ENCODE data around the gene HAAO. TPM values are rescaled to one million over a fixed set of nuclear protein-coding genes. Genes with fewer than 3 reads are reported as not detected.

HAAO gene
- total RNA-seq, 1 donor from 2014 or later = 1.1 TPM

DNA sequence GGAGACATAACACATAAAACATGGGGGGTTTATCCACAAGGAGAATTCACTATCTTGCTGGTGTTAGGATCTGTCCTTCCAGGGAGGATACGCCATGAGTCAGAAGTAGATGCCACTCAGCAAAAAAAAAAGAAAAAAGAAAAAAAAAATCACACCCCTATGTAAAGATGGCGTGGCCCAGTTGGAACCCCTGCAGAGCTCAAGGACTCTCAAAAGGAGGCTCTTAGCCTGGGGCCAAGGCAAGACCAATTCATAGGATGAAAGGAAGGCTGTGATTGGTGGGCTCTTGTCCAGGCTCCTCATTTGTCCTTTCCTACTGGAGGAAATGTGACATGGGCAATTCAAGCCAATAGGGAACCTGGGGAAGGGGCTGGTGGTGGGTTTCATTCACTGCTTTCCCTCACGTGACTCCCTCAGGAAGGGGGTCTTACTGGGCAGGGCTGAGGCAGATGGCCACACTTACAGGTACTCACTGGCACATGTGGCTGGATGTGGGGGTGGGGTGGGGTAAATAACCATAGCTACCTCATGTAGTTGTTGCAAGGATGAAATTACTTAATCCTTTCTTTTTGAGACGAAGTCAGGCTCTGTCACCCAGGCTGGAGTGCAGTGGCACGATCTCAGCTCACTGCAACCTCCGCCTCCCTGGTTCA is 38.7 kb upstream of the HAAO start:
- Histone ChIP-seq H3K9me3 (ENCODE audit: insufficient read depth, low read depth, low read length) (no peaks in the 10 kb centered on the region), H3K79me2 (ENCODE audit: insufficient read depth, low read length) (no peaks in the 10 kb centered on the region), H3K4me2 (ENCODE audit: low read length) (no peak overlapping the region), H4K20me1 (ENCODE audit: insufficient read depth, low read length) (no peaks in the 10 kb centered on the region), H3K36me3 (ENCODE audit: insufficient read depth, low read length) (no peaks in the 10 kb centered on the region), H3K27me3 (ENCODE audit: insufficient read depth, low read length) (no peaks in the 10 kb centered on the region), H3K9ac (ENCODE audit: low read length) (no peak overlapping the region), H3K27ac (ENCODE audit: low read depth, low read length) (no peak overlapping the region), H2AFZ (ENCODE audit: low read depth, low read length) (no peak overlapping the region), H3K4me1 (ENCODE audit: insufficient read depth, low read length) (peaks cover 5% of the 10 kb centered on the region), H3K4me3 (ENCODE audit: insufficient read depth, low read depth, low read length) (no peak overlapping the region)
- H3K27me3 Mint-ChIP-seq (ENCODE audit: low read depth, unreplicated experiment) = peaks cover 10% of the 10 kb centered on the region
- no peak overlapping the region for H3K4me3 Mint-ChIP-seq (ENCODE audit: unreplicated experiment)
- DNase-seq (ENCODE audit: low read depth) (no peak), FAIRE-seq (no peak)
- TF ChIP-seq EZH2 (IDR thresholded peaks at IDR 0.05; ENCODE audit: insufficient read depth, low read length) = no peak
- TF ChIP-seq, protein P1, sequence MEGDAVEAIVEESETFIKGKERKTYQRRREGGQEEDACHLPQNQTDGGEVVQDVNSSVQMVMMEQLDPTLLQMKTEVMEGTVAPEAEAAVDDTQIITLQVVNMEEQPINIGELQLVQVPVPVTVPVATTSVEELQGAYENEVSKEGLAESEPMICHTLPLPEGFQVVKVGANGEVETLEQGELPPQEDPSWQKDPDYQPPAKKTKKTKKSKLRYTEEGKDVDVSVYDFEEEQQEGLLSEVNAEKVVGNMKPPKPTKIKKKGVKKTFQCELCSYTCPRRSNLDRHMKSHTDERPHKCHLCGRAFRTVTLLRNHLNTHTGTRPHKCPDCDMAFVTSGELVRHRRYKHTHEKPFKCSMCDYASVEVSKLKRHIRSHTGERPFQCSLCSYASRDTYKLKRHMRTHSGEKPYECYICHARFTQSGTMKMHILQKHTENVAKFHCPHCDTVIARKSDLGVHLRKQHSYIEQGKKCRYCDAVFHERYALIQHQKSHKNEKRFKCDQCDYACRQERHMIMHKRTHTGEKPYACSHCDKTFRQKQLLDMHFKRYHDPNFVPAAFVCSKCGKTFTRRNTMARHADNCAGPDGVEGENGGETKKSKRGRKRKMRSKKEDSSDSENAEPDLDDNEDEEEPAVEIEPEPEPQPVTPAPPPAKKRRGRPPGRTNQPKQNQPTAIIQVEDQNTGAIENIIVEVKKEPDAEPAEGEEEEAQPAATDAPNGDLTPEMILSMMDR (IDR thresholded peaks at IDR 0.05; ENCODE audit: insufficient read depth, low read depth, low read length) = no peak
- H3K36me3 Mint-ChIP-seq (ENCODE audit: low read depth, unreplicated experiment) = no peaks in the 10 kb centered on the region
- peaks cover 2% of the 10 kb centered on the region for H3K9me3 Mint-ChIP-seq (ENCODE audit: unreplicated experiment)
- H3K27ac Mint-ChIP-seq (ENCODE audit: unreplicated experiment) = no peak overlapping the region
- peaks cover 6% of the 10 kb centered on the region for H3K4me1 Mint-ChIP-seq (ENCODE audit: low read depth, unreplicated experiment)

DNA sequence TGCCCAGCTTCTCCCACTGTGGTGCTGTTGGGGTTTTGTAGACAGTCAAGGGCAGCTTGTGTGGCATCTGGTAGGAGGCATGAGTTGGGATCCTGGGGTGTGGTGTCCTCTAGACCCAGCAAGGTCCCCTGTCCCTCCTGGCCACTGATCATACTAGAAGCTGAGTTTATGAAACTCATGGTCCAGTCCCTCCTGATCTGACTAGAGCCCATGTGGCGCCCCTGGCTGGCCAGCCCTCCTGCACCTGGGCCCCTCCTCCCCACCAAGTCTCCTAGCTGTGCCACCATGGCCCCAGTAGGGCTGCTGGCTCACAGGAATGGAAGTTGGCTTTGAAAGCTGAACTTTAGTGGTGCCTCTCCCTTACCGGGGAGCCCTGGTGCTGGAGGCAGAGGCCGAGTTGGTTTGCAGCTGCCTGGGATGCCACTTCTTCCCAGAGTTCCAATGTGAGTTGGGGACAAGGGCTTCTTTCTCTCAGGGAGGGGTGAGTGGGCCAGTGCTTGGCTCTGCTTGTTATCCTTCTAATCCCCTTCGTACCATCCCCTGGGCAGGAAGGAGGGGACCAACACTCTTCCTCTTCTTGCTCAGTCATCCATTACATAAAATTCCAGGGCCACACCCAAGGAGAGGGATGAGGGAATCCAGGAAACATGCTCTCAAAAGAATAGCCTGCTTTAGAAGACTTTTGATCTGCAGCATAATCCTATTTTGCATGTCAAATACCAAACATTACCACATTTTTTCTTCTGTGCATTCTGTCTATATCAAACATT is 37.5 kb upstream of the HAAO start:
- Histone ChIP-seq H3K9ac (ENCODE audit: low read length) (no peak overlapping the region), H3K4me2 (ENCODE audit: low read length) (no peak overlapping the region), H3K27me3 (ENCODE audit: insufficient read depth, low read length) (no peaks in the 10 kb centered on the region), H3K4me3 (ENCODE audit: insufficient read depth, low read depth, low read length) (no peak overlapping the region), H3K4me1 (ENCODE audit: insufficient read depth, low read length) (no peaks in the 10 kb centered on the region), H3K36me3 (ENCODE audit: insufficient read depth, low read length) (no peaks in the 10 kb centered on the region), H3K27ac (ENCODE audit: low read depth, low read length) (no peak overlapping the region), H4K20me1 (ENCODE audit: insufficient read depth, low read length) (no peaks in the 10 kb centered on the region), H3K9me3 (ENCODE audit: insufficient read depth, low read depth, low read length) (no peaks in the 10 kb centered on the region), H2AFZ (ENCODE audit: low read depth, low read length) (no peak overlapping the region), H3K79me2 (ENCODE audit: insufficient read depth, low read length) (no peaks in the 10 kb centered on the region)
- H3K9me3 Mint-ChIP-seq (ENCODE audit: unreplicated experiment) = no peaks in the 10 kb centered on the region
- H3K36me3 Mint-ChIP-seq (ENCODE audit: low read depth, unreplicated experiment) = no peaks in the 10 kb centered on the region
- H3K4me1 Mint-ChIP-seq (ENCODE audit: low read depth, unreplicated experiment) = no peaks in the 10 kb centered on the region
- TF ChIP-seq EZH2 (IDR thresholded peaks at IDR 0.05; ENCODE audit: insufficient read depth, low read length) = no peak
- TF ChIP-seq, protein P1 (IDR thresholded peaks at IDR 0.05; ENCODE audit: insufficient read depth, low read depth, low read length) = no peak
- FAIRE-seq (no peak), DNase-seq (ENCODE audit: low read depth) (no peak)
- no peak overlapping the region for H3K4me3 Mint-ChIP-seq (ENCODE audit: unreplicated experiment)
- H3K27me3 Mint-ChIP-seq (ENCODE audit: low read depth, unreplicated experiment) = peaks cover 10% of the 10 kb centered on the region
- no peak overlapping the region for H3K27ac Mint-ChIP-seq (ENCODE audit: unreplicated experiment)
